ENCODE data around the gene SCN2B. TPM values are rescaled to one million over a fixed set of nuclear protein-coding genes. Genes with fewer than 3 reads are reported as not detected.

Gene SCN2B
- total RNA-seq, 6 experiments from 2014 or later: not detected

DNA sequence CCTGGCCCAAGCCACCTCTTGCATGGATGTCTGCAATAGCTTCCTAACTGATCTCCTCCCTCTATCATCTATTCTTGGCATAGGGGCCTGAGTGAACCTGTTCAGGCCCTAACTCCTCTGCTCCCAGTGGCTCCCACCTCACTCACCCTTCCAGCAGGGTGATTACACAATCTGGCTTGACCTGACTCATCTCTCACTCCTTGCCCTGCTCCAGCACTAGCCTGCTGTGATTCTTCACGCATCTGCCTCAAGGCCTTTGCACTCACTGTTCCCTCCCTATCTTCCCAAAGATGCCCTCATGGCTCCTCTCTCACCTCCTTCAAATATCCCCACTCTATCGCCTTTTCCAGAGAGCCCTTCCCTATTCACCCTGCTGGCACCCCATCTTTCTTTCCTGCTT, 34.4 kb downstream of the SCN2B start:
- ATAC-seq (no peak), DNase-seq (no peak)
- H3K27ac ChIP-seq: no peak overlapping the region
- no peaks in the 10 kb centered on the region for H3K9me3 ChIP-seq
- peaks cover 0 to 7% (median 0%) of the 10 kb centered on the region in 4 donors for H3K4me1 ChIP-seq
- H3K27me3 ChIP-seq: peaks cover 0 to 7% of the 10 kb centered on the region in 2 donors
- no peaks in the 10 kb centered on the region for H3K36me3 ChIP-seq
- no peak overlapping the region for H3K4me3 ChIP-seq
- WGBS (ENCODE audit: insufficient coverage, low coverage, low lambda C conversion rate, missing lambda C conversion rate): 48% methylated on average over 2 of the region's 2 CpGs
- intact Hi-C loops (cut with DNase I): loop anchor here in 1 of 2 donors (10.0 kb wide), 1 partner anchor 153 kb away; no protein-coding TSS in a partner anchor
- no peak for TF ChIP-seq POLR2A (IDR thresholded peaks at IDR 0.05)
- TF ChIP-seq CTCF (IDR thresholded peaks at IDR 0.05): no peak

GRCh38 chr11:118139578-118139977, 36.9 kb downstream of the SCN2B start:
- Histone ChIP-seq H3K27me3 (peaks cover 0 to 7% of the 10 kb centered on the region in 2 donors), H3K4me1 (no peaks in the 10 kb centered on the region), H3K36me3 (no peaks in the 10 kb centered on the region), H3K9me3 (no peaks in the 10 kb centered on the region), H3K27ac (no peak overlapping the region), H3K4me3 (no peak overlapping the region)
- ATAC-seq: no peak
- DNase-seq: no peak
- WGBS (ENCODE audit: insufficient coverage, low coverage, low lambda C conversion rate, missing lambda C conversion rate): 14% methylated on average over 1 of the region's 1 CpG
- intact Hi-C loops (cut with DNase I): no loop called here
- no peak for TF ChIP-seq CTCF (IDR thresholded peaks at IDR 0.05)
- TF ChIP-seq POLR2A (IDR thresholded peaks at IDR 0.05): no peak

GRCh38 chr11:118138839-118139420, 37.5 kb downstream of the SCN2B start:
- intact Hi-C loops (cut with DNase I): no loop called here
- Histone ChIP-seq H3K27me3 (peaks cover 0 to 7% of the 10 kb centered on the region in 2 donors), H3K9me3 (no peaks in the 10 kb centered on the region), H3K4me3 (no peak overlapping the region), H3K36me3 (no peaks in the 10 kb centered on the region), H3K4me1 (no peaks in the 10 kb centered on the region), H3K27ac (no peak overlapping the region)
- TF ChIP-seq POLR2A (IDR thresholded peaks at IDR 0.05) (no peak), CTCF (IDR thresholded peaks at IDR 0.05) (no peak)
- DNase-seq (no peak), ATAC-seq (no peak)
- 45% methylated on average over 9 of the region's 10 CpGs for WGBS (ENCODE audit: insufficient coverage, low coverage, low lambda C conversion rate, missing lambda C conversion rate)

DNA sequence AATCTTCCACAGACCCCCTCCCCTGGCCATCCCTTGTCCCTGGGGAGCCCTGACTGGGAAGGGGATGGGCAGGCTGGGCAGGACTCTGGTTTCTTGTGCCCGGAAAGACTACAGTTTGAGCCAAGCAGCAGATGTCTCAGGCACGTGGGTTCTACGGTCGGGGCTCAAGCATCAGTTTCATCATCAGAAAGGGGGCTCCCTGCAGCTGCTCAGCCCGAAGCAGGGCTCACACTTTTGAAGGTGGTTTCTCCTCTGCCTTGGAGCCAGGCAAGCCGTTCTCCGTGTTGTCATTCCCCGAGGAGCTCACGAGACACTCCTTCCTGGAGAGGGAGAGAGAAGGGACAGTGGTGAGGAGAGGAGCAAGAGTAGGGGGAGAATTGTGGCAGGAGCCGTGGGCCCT, 39.6 kb downstream of the SCN2B start:
- Histone ChIP-seq H3K9me3 (no peaks in the 10 kb centered on the region), H3K4me3 (no peak overlapping the region), H3K4me1 (no peaks in the 10 kb centered on the region), H3K36me3 (no peaks in the 10 kb centered on the region), H3K27ac (no peak overlapping the region), H3K27me3 (no peaks in the 10 kb centered on the region)
- intact Hi-C loops (cut with DNase I): no loop called here
- 79% methylated on average over 7 of the region's 10 CpGs for WGBS (ENCODE audit: insufficient coverage, low coverage, low lambda C conversion rate, missing lambda C conversion rate)
- no peak for TF ChIP-seq POLR2A (IDR thresholded peaks at IDR 0.05)
- no peak for TF ChIP-seq CTCF (IDR thresholded peaks at IDR 0.05)
- ATAC-seq (no peak), DNase-seq (no peak)
